Measurements from ENCODE around the gene PPARGC1A. TPM values are rescaled to one million over a fixed set of nuclear protein-coding genes. Genes with fewer than 3 reads are reported as not detected.

PPARGC1A gene
- total and polyA plus RNA-seq, 12 donors, result 11.8 to 200 (median 102) TPM

DNA sequence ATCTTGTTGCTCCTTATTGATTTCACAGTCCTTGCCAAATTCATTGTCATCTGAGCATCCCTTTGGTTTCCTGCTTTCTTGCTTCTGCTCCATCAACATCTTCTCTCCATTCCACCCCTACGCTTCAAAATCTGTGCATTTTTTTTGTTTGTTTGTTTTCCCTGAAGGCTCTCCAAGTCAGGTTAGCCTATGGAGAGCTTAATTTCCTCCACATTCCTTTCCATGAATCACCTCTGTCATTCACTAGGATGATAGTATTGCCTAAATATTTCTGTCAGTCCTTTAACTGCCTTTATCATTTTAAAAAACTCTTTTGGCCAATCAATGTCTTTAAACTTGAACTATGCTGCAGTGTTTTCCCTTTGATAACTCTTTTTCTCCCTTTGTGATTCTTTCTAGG is 67.7 kb downstream of the PPARGC1A start:
- TF ChIP-seq, protein P1, sequence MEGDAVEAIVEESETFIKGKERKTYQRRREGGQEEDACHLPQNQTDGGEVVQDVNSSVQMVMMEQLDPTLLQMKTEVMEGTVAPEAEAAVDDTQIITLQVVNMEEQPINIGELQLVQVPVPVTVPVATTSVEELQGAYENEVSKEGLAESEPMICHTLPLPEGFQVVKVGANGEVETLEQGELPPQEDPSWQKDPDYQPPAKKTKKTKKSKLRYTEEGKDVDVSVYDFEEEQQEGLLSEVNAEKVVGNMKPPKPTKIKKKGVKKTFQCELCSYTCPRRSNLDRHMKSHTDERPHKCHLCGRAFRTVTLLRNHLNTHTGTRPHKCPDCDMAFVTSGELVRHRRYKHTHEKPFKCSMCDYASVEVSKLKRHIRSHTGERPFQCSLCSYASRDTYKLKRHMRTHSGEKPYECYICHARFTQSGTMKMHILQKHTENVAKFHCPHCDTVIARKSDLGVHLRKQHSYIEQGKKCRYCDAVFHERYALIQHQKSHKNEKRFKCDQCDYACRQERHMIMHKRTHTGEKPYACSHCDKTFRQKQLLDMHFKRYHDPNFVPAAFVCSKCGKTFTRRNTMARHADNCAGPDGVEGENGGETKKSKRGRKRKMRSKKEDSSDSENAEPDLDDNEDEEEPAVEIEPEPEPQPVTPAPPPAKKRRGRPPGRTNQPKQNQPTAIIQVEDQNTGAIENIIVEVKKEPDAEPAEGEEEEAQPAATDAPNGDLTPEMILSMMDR (IDR thresholded peaks at IDR 0.05), result no peak
- peaks cover 0 to 41% (median 0%) of the 10 kb centered on the region in 9 donors for H3K36me3 ChIP-seq
- intact Hi-C loops (cut with DNase I), result loop anchor here in 1 of 10 donors (10.0 kb wide), 1 partner anchor 593 kb away; no protein-coding TSS in a partner anchor
- 84 to 88% methylated on average over 1 of the region's 1 CpG for WGBS, 2 donors
- H3K4me3 ChIP-seq, result no peak overlapping the region
- no peak for DNase-seq
- H3K9me3 ChIP-seq, result no peaks in the 10 kb centered on the region
- no peak for ATAC-seq
- no peaks in the 10 kb centered on the region for H3K27me3 ChIP-seq
- peaks cover 0 to 27% (median 18%) of the 10 kb centered on the region in 9 donors for H3K4me1 ChIP-seq
- H3K27ac ChIP-seq, result no peak overlapping the region

- WGBS, 2 donors, result 33 to 57% methylated on average over 1 of the region's 1 CpG
- TF ChIP-seq, protein P1 (IDR thresholded peaks at IDR 0.05), result no peak
- Histone ChIP-seq H3K27ac (peak overlapping the region in 5 of 10 donors; percentile 37 to 78 (median 62)), H3K9me3 (no peaks in the 10 kb centered on the region), H3K27me3 (no peaks in the 10 kb centered on the region), H3K4me3 (no peak overlapping the region), H3K4me1 (peaks cover 0 to 29% (median 18%) of the 10 kb centered on the region in 9 donors), H3K36me3 (peaks cover 0 to 30% (median 0%) of the 10 kb centered on the region in 9 donors)
- ATAC-seq, result peak in 7 of 8 donors; percentile 66 to 91 (median 80)
- intact Hi-C loops (cut with DNase I), result loop anchor here in 1 of 10 donors (5.0 kb wide), 1 partner anchor 73 kb away; the partner anchor contains the start of gene PPARGC1A
- peak in 1 of 2 donors; percentile 19 for DNase-seq
These were observed 70.8 kb downstream of the PPARGC1A start for GRCh38 chr4:23819041-23819511.

GRCh38 chr4:23818097-23818885 is 71.6 kb downstream of the PPARGC1A start:
- peaks cover 0 to 32% (median 4%) of the 10 kb centered on the region in 9 donors for H3K36me3 ChIP-seq
- H3K27me3 ChIP-seq, result no peaks in the 10 kb centered on the region
- 37 to 55% methylated on average over 7 of the region's 7 CpGs for WGBS, 2 donors
- peak overlapping the region in 6 of 10 donors; percentile 3 to 78 (median 64) for H3K27ac ChIP-seq
- H3K4me3 ChIP-seq, result no peak overlapping the region
- intact Hi-C loops (cut with DNase I), result loop anchor here in 1 of 10 donors (5.0 kb wide), 1 partner anchor 74 kb away; the partner anchor contains the start of gene PPARGC1A
- TF ChIP-seq, protein P1 (IDR thresholded peaks at IDR 0.05), result no peak
- ATAC-seq, result peak in 4 of 8 donors; percentile 6 to 56 (median 20)
- no peaks in the 10 kb centered on the region for H3K9me3 ChIP-seq
- DNase-seq, result no peak
- peaks cover 0 to 29% (median 18%) of the 10 kb centered on the region in 9 donors for H3K4me1 ChIP-seq

DNA sequence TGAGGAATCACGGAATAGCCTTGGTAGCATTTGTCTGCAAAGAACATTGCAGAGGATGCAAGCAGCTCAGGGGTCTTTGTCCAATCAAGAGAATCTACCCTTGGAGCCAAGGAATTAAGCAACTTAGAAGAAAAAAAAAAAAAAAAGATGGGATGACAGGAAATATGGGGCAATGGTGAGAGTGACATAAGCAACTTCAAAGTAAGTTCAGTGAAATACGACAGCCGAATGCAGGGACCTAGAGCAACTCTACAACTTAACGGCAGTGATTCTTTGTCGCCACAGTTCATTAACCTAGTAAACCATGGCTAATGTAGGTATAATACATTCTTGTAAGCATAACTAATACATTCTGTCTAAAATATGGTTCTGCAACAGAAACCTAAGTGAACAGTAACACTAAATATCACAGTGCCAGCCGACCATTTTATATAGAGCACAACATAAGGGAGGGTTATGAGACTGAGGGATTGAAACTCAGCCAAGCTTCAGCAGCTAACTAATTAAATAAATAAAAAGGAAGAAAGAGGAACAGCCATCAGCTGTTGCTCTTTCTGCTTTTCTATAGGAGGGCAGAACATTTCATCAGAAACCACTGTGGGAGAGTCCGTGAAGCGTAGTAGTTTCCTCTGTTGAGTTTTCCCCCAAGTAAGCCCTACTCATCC is 74.7 kb downstream of the PPARGC1A start:
- TF ChIP-seq, protein P1 (IDR thresholded peaks at IDR 0.05), result no peak
- peaks cover 0 to 40% (median 7%) of the 10 kb centered on the region in 9 donors for H3K36me3 ChIP-seq
- no peak overlapping the region for H3K4me3 ChIP-seq
- no peak for DNase-seq
- ATAC-seq, result no peak
- no peaks in the 10 kb centered on the region for H3K9me3 ChIP-seq
- WGBS, 2 donors, result 81 to 91% methylated on average over 8 of the region's 8 CpGs
- intact Hi-C loops (cut with DNase I), result loop anchor here in 2 of 10 donors (5.0 kb wide), 2 partner anchors 77 to 1892 kb away; partner anchors contain the start of gene PPARGC1A (in 1 of the 2)
- no peaks in the 10 kb centered on the region for H3K27me3 ChIP-seq
- peaks cover 0 to 29% (median 18%) of the 10 kb centered on the region in 9 donors for H3K4me1 ChIP-seq
- H3K27ac ChIP-seq, result no peak overlapping the region
